Skeletal muscle tissue (tissue), 4 donors: ENCODE measurements around the gene FAM163A. TPM values are rescaled to one million over a fixed set of nuclear protein-coding genes. Genes with fewer than 3 reads are reported as not detected.
"Not testable (repeated sequence)": the region's sequence is repeated elsewhere in the genome, so short reads cannot be mapped to it uniquely, and the experiment has no call there.

ENCODE experiments used
- H3K27ac ChIP-seq: one replicate; pipeline ENCODE4 v1.7.0; 2013; ENCODE audit warnings: mild to moderate bottlenecking, low read depth, low read length, inconsistent platforms
- H3K27me3 ChIP-seq, 3 donors: one replicate each; pipeline ENCODE4 v1.7.0; 2013; ENCODE audit warnings: low read length in 3 of 3; ENCODE audit not compliant: control insufficient read depth in 3 of 3, insufficient read depth in 3 of 3
- H3K36me3 ChIP-seq, 3 donors: one replicate each; pipeline ENCODE4 v1.7.0; 2013; ENCODE audit warnings: low read length in 3 of 3; ENCODE audit not compliant: control insufficient read depth in 3 of 3, insufficient read depth in 3 of 3
- H3K4me1 ChIP-seq, 3 donors: one replicate each; pipeline ENCODE4 v1.7.0; 2013; ENCODE audit warnings: low read length in 3 of 3, mild to moderate bottlenecking in 3 of 3; ENCODE audit not compliant: control insufficient read depth in 3 of 3, insufficient read depth in 3 of 3
- H3K4me3 ChIP-seq, 3 donors: one replicate each; pipeline ENCODE4 v1.7.0; 2013; ENCODE audit warnings: low read length in 3 of 3
- H3K9ac ChIP-seq, 3 donors: one replicate each; pipeline ENCODE4 v1.7.0; 2013; ENCODE audit warnings: low read length in 3 of 3, mild to moderate bottlenecking in 3 of 3, moderate library complexity in 2 of 3, low read depth in 1 of 3
- H3K9me3 ChIP-seq, 3 donors: one replicate each; pipeline ENCODE4 v1.7.0; 2013; ENCODE audit warnings: low read length in 3 of 3; ENCODE audit not compliant: control insufficient read depth in 3 of 3
- total RNA-seq: library from RNA; depleted of rRNA; stranded (reverse); fragments of >200 nt; gene quantifications from one replicate; pipeline ENCODE4 v1.2.3, GENCODE V29; 2014
- donor health status: Osteomylitis.

FAM163A gene
- total RNA-seq, 1 donor from 2014 or later, result under 0.01 TPM

GRCh38 chr1:179803918-179804317 is 60.8 kb downstream of the FAM163A start:
- Histone ChIP-seq H3K4me3 (no peak overlapping the region), H3K4me1 (peaks cover 0 to 6% (median 0%) of the 10 kb centered on the region in 3 donors), H3K9ac (no peak overlapping the region), H3K36me3 (no peaks in the 10 kb centered on the region), H3K27me3 (no peaks in the 10 kb centered on the region), H3K27ac (no peak overlapping the region), H3K9me3 (no peaks in the 10 kb centered on the region)

- not testable (repeated sequence) for H3K4me1 ChIP-seq, H3K27ac ChIP-seq, H3K9me3 ChIP-seq, H3K9ac ChIP-seq, H3K36me3 ChIP-seq, H3K27me3 ChIP-seq, H3K4me3 ChIP-seq
These were observed 61.3 kb downstream of the FAM163A start for GRCh38 chr1:179804417-179804816.

- Histone ChIP-seq H3K36me3 (no peaks in the 10 kb centered on the region), H3K4me3 (no peak overlapping the region), H3K9ac (no peak overlapping the region), H3K27me3 (peaks cover 0 to under 1% (median 0%) of the 10 kb centered on the region in 3 donors), H3K9me3 (no peaks in the 10 kb centered on the region), H3K4me1 (peaks cover 0 to 5% (median 3%) of the 10 kb centered on the region in 3 donors), H3K27ac (no peak overlapping the region)
These were observed 62.5 kb downstream of the FAM163A start for GRCh38 chr1:179805291-179806195.

- H3K36me3 ChIP-seq, result no peaks in the 10 kb centered on the region
- H3K4me1 ChIP-seq, result peaks cover 0 to 5% (median 3%) of the 10 kb centered on the region in 3 donors
- H3K9me3 ChIP-seq, result no peaks in the 10 kb centered on the region
- no peak overlapping the region for H3K27ac ChIP-seq
- H3K9ac ChIP-seq, result no peak overlapping the region
- no peak overlapping the region for H3K4me3 ChIP-seq
- H3K27me3 ChIP-seq, result peaks cover under 1 to 5% (median 3%) of the 10 kb centered on the region in 3 donors
These were observed 63.2 kb downstream of the FAM163A start for GRCh38 chr1:179806333-179806732.

- Histone ChIP-seq H3K36me3 (no peaks in the 10 kb centered on the region), H3K27me3 (peaks cover 10 to 13% (median 12%) of the 10 kb centered on the region in 3 donors), H3K9ac (no peak overlapping the region), H3K9me3 (no peaks in the 10 kb centered on the region), H3K27ac (no peak overlapping the region), H3K4me1 (peaks cover 0 to 5% (median 3%) of the 10 kb centered on the region in 3 donors), H3K4me3 (no peak overlapping the region)
These were observed 64.2 kb downstream of the FAM163A start for GRCh38 chr1:179807291-179807690.

- Histone ChIP-seq H3K4me1 (peaks cover 0 to 5% (median 3%) of the 10 kb centered on the region in 3 donors), H3K27ac (no peak overlapping the region), H3K9ac (no peak overlapping the region), H3K4me3 (no peak overlapping the region), H3K36me3 (no peaks in the 10 kb centered on the region), H3K27me3 (peaks cover 14 to 18% (median 16%) of the 10 kb centered on the region in 3 donors), H3K9me3 (no peaks in the 10 kb centered on the region)
These were observed 64.8 kb downstream of the FAM163A start for GRCh38 chr1:179807691-179808485.

GRCh38 chr1:179808503-179808902 is 65.4 kb downstream of the FAM163A start:
- peaks cover 0 to 5% (median 3%) of the 10 kb centered on the region in 3 donors for H3K4me1 ChIP-seq
- H3K4me3 ChIP-seq, result no peak overlapping the region
- H3K27ac ChIP-seq, result no peak overlapping the region
- H3K36me3 ChIP-seq, result no peaks in the 10 kb centered on the region
- no peaks in the 10 kb centered on the region for H3K9me3 ChIP-seq
- H3K27me3 ChIP-seq, result peaks cover 14 to 21% (median 18%) of the 10 kb centered on the region in 3 donors
- H3K9ac ChIP-seq, result no peak overlapping the region

- Histone ChIP-seq H3K27ac (no peak overlapping the region), H3K4me3 (no peak overlapping the region), H3K9ac (no peak overlapping the region), H3K27me3 (peaks cover 14 to 21% (median 18%) of the 10 kb centered on the region in 3 donors), H3K36me3 (no peaks in the 10 kb centered on the region), H3K4me1 (peaks cover 8 to 11% (median 9%) of the 10 kb centered on the region in 3 donors), H3K9me3 (no peaks in the 10 kb centered on the region)
These were observed 66.6 kb downstream of the FAM163A start for GRCh38 chr1:179809506-179810366.

- Histone ChIP-seq H3K4me1 (peaks cover 14 to 17% (median 14%) of the 10 kb centered on the region in 3 donors), H3K27ac (no peak overlapping the region), H3K4me3 (no peak overlapping the region), H3K27me3 (peaks cover 14 to 21% (median 18%) of the 10 kb centered on the region in 3 donors), H3K9me3 (no peaks in the 10 kb centered on the region), H3K36me3 (no peaks in the 10 kb centered on the region), H3K9ac (no peak overlapping the region)
These were observed 67.2 kb downstream of the FAM163A start for GRCh38 chr1:179810367-179810715.
